Measurements from ENCODE around the gene MKRN1. TPM values are rescaled to one million over a fixed set of nuclear protein-coding genes. Genes with fewer than 3 reads are reported as not detected.
A peak's percentile ranks its signal among the peaks of the same experiment; 100 is the strongest.

MKRN1 gene
- total RNA-seq, 1 experiment from 2014 or later = 182 TPM

GRCh38 chr7:140479739-140480084 lies 407 bp upstream of the MKRN1 start:
- H3K36me3 ChIP-seq (ENCODE audit: low read depth) = no peaks in the 10 kb centered on the region
- intact Hi-C loops (cut with micrococcal nuclease; ENCODE audit: unreplicated experiment) = loop anchor here (1.0 to 10.0 kb wide), 5 partner anchors 174 to 535 kb away; partner anchors contain the start of genes BRAF and MRPS33
- TSS peak; percentile 91 for BruUV-seq (replicated peaks)
- H3K27me3 ChIP-seq (ENCODE audit: insufficient read depth, low read depth) = no peaks in the 10 kb centered on the region
- peaks cover 41% of the 10 kb centered on the region for H3K79me2 ChIP-seq (ENCODE audit: low read depth)
- peak overlapping the region; percentile 71 for H3K27ac ChIP-seq
- H4K20me1 ChIP-seq (ENCODE audit: insufficient read depth) = peaks cover 33% of the 10 kb centered on the region
- no peaks in the 10 kb centered on the region for H3K9me2 ChIP-seq (ENCODE audit: insufficient read depth)
- TF ChIP-seq CTCF (conservative IDR thresholded peaks at IDR 0.05) = no peak
- TF ChIP-seq EZH2 (IDR thresholded peaks at IDR 0.05; ENCODE audit: low read depth) = no peak
- DNase-seq = no peak
- ChIA-PET POLR2A (ENCODE audit: unreplicated experiment) (no interaction called here), CTCF (no interaction called here)
- peak overlapping the region; percentile 86 for H3K4me3 ChIP-seq
- H2AFZ ChIP-seq = peak overlapping the region; percentile 82
- H3K9me3 ChIP-seq (ENCODE audit: insufficient read depth, low read depth) = no peaks in the 10 kb centered on the region
- peak overlapping the region; percentile 99 for H3K4me2 ChIP-seq
- H3K4me1 ChIP-seq (replicated peaks; ENCODE audit: insufficient read depth) = peaks cover 30% of the 10 kb centered on the region
- peaks cover 21% of the 10 kb centered on the region for H3F3A ChIP-seq (ENCODE audit: insufficient read depth, low read depth)

- H3K4me2 ChIP-seq = peak overlapping the region; percentile 99
- H3K27me3 ChIP-seq (ENCODE audit: insufficient read depth, low read depth) = no peaks in the 10 kb centered on the region
- peak in 1 of 2 experiments; percentile 36 for DNase-seq
- peak overlapping the region; percentile 82 for H2AFZ ChIP-seq
- no peaks in the 10 kb centered on the region for H3K9me3 ChIP-seq (ENCODE audit: insufficient read depth, low read depth)
- intact Hi-C loops (cut with micrococcal nuclease; ENCODE audit: unreplicated experiment) = loop anchor here (1.0 to 10.0 kb wide), 6 partner anchors 175 to 1172 kb away; partner anchors contain the start of genes BRAF and MRPS33
- POLR2A ChIA-PET (ENCODE audit: unreplicated experiment) = interaction anchor here (0.5 to 0.6 kb wide), 2 partner anchors 175 to 307 kb away, joined by 5 to 10 read pairs; no protein-coding TSS in a partner anchor
- TF ChIP-seq CTCF (conservative IDR thresholded peaks at IDR 0.05) = no peak
- H3K9me2 ChIP-seq (ENCODE audit: insufficient read depth) = no peaks in the 10 kb centered on the region
- H4K20me1 ChIP-seq (ENCODE audit: insufficient read depth) = peaks cover 46% of the 10 kb centered on the region
- H3K36me3 ChIP-seq (ENCODE audit: low read depth) = no peaks in the 10 kb centered on the region
- CTCF ChIA-PET = interaction anchor here (0.5 to 0.9 kb wide), 7 partner anchors 11 to 1825 kb away, joined by 3 to 10 read pairs (median 4); no protein-coding TSS in a partner anchor
- peak overlapping the region; percentile 71 for H3K27ac ChIP-seq
- peaks cover 26% of the 10 kb centered on the region for H3K4me1 ChIP-seq (replicated peaks; ENCODE audit: insufficient read depth)
- no TSS peak for BruUV-seq (replicated peaks)
- H3K79me2 ChIP-seq (ENCODE audit: low read depth) = peaks cover 54% of the 10 kb centered on the region
- peak overlapping the region; percentile 86 for H3K4me3 ChIP-seq
- H3F3A ChIP-seq (ENCODE audit: insufficient read depth, low read depth) = peaks cover 25% of the 10 kb centered on the region; the same call in 1 of the 2 replicates
These were observed 851 bp downstream of the MKRN1 start for GRCh38 chr7:140478246-140479061.

DNA sequence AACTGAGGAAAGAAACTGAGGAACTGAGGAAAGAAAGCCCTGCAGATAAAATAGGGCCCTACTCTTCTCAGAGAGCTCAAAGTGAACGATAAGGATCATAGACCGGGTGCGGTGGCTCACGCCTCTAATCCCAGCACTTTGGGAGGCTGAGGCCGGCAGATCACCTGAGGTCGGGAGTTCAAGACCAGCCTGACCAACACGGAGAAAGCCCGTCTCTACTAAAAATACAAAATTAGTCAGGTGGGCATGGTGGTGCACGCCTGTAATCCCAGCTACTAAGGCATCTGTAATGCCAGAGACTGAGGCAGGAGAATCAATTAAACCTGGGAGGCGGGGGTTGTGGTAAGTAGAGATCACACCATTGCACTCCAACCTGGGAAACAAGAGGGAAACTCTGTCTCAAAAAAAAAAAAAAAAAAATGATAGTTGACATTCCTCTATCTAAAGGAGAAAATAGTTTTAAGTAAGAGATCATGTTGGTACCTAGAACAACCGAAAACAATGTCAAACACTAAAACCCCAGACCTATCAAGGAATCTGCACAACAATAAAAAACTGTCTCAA lies 2.5 kb downstream of the MKRN1 start:
- BruUV-seq (replicated peaks) = no TSS peak
- Histone ChIP-seq H3K4me1 (replicated peaks; ENCODE audit: insufficient read depth) (peaks cover 26% of the 10 kb centered on the region), H4K20me1 (ENCODE audit: insufficient read depth) (peaks cover 61% of the 10 kb centered on the region), H3K9me3 (ENCODE audit: insufficient read depth, low read depth) (no peaks in the 10 kb centered on the region), H3F3A (ENCODE audit: insufficient read depth, low read depth) (peaks cover 28% of the 10 kb centered on the region; the same call in 1 of the 2 replicates), H3K36me3 (ENCODE audit: low read depth) (no peaks in the 10 kb centered on the region), H3K79me2 (ENCODE audit: low read depth) (peaks cover 70% of the 10 kb centered on the region), H3K27me3 (ENCODE audit: insufficient read depth, low read depth) (no peaks in the 10 kb centered on the region), H3K4me2 (peak overlapping the region; percentile 99), H3K9me2 (ENCODE audit: insufficient read depth) (no peaks in the 10 kb centered on the region), H3K27ac (no peak overlapping the region), H3K4me3 (peak overlapping the region; percentile 86; the same call in 1 of the 2 replicates), H2AFZ (no peak overlapping the region)
- DNase-seq = no peak
- TF ChIP-seq EZH2 (IDR thresholded peaks at IDR 0.05; ENCODE audit: low read depth) (no peak), CTCF (conservative IDR thresholded peaks at IDR 0.05) (no peak)
- POLR2A ChIA-PET (ENCODE audit: unreplicated experiment) = interaction anchor here (0.6 kb wide), 1 partner anchor 1116 kb away, joined by 4 read pairs; no protein-coding TSS in a partner anchor
- CTCF ChIA-PET = interaction anchor here (0.7 to 1.5 kb wide), 3 partner anchors 36 to 1241 kb away, joined by 3 to 10 read pairs (median 4); no protein-coding TSS in a partner anchor
- intact Hi-C loops (cut with micrococcal nuclease; ENCODE audit: unreplicated experiment) = loop anchor here (10.0 kb wide), 2 partner anchors 298 to 448 kb away; partner anchors contain the start of gene BRAF
